Left ventricle myocardium inferior (tissue), 1 donor: ENCODE data around the gene DPY19L1. TPM values are rescaled to one million over a fixed set of nuclear protein-coding genes. Genes with fewer than 3 reads are reported as not detected.
"Not testable (repeated sequence)": the region's sequence is repeated elsewhere in the genome, so short reads cannot be mapped to it uniquely, and the experiment has no call there.

Source experiments
- DNase-seq: peaks from one replicate; pipeline ENCODE4 v3.0.0-alpha.2; 2020
- H3K27ac ChIP-seq: fragments of 200-600 bp; replicated peaks from 2 replicates; pipeline ENCODE4 v1.8.0; 2021
- H3K27me3 ChIP-seq: fragments of 200-600 bp; 2 replicates; pipeline ENCODE4 v1.8.0; 2021; ENCODE audit warnings: low read depth
- H3K36me3 ChIP-seq: fragments of 200-600 bp; 2 replicates; pipeline ENCODE4 v1.8.0; 2021
- H3K4me1 ChIP-seq: fragments of 200-600 bp; 2 replicates; pipeline ENCODE4 v1.8.0; 2021
- H3K4me3 ChIP-seq: fragments of 200-600 bp; 2 replicates; pipeline ENCODE4 v1.8.0; 2021; ENCODE audit warnings: mild to moderate bottlenecking, moderate library complexity
- H3K9me3 ChIP-seq: fragments of 200-600 bp; replicated peaks from 2 replicates; pipeline ENCODE4 v1.8.0; 2021
- CTCF ChIP-seq: fragments of 200-600 bp; IDR thresholded peaks from 2 replicates; pipeline ENCODE4 v1.8.0; 2021; ENCODE audit warnings: antibody characterized with exemption, mild to moderate bottlenecking, borderline replicate concordance
- intact Hi-C: fragments of 100-400 bp; cut with micrococcal nuclease; formaldehyde crosslinking; loops from one replicate; pipeline ENCODE4 v1.11.0; 2022
- total RNA-seq: library from RNA; stranded (reverse); fragmentation: NEBNext Ultra II Directional; extraction: Animal tissue kit (Norgen Biotek cat#: 25700); gene quantifications from one replicate; pipeline ENCODE4 v1.2.1, GENCODE V29; 2021
- donor health status: DM: no; HTN: yes; CAD: no; lungs with severe emphysema.

The DPY19L1 gene
- total RNA-seq, 1 donor from 2014 or later: 28.5 TPM

GRCh38 chr7:34973400-34973760 lies 63.9 kb downstream of the DPY19L1 start:
- DNase-seq: no peak
- peaks cover 17% of the 10 kb centered on the region for H3K36me3 ChIP-seq
- intact Hi-C loops: no loop called here
- no peak overlapping the region for H3K27ac ChIP-seq
- no peaks in the 10 kb centered on the region for H3K27me3 ChIP-seq
- H3K4me1 ChIP-seq: peaks cover 11% of the 10 kb centered on the region
- TF ChIP-seq CTCF: no peak
- no peak overlapping the region for H3K4me3 ChIP-seq
- H3K9me3 ChIP-seq: no peaks in the 10 kb centered on the region

- DNase-seq, H3K4me3 ChIP-seq, H3K9me3 ChIP-seq, H3K27ac ChIP-seq, H3K27me3 ChIP-seq, intact Hi-C loops: not testable (repeated sequence)
- Histone ChIP-seq H3K4me1 (peaks cover 11% of the 10 kb centered on the region), H3K36me3 (peaks cover 17% of the 10 kb centered on the region)
Measured at GRCh38 chr7:34972739-34973399, 64.4 kb downstream of the DPY19L1 start.

- intact Hi-C loops, H3K27ac ChIP-seq, H3K27me3 ChIP-seq, H3K4me3 ChIP-seq, DNase-seq, H3K9me3 ChIP-seq: not testable (repeated sequence)
- H3K4me1 ChIP-seq: peaks cover 11% of the 10 kb centered on the region
- peaks cover 17% of the 10 kb centered on the region for H3K36me3 ChIP-seq
Measured at GRCh38 chr7:34967818-34968217, 69.5 kb downstream of the DPY19L1 start.

GRCh38 chr7:34966504-34966903 lies 70.8 kb downstream of the DPY19L1 start:
- H3K9me3 ChIP-seq, intact Hi-C loops, H3K4me3 ChIP-seq, H3K27me3 ChIP-seq, H3K27ac ChIP-seq, DNase-seq, H3K36me3 ChIP-seq: not testable (repeated sequence)
- H3K4me1 ChIP-seq: peaks cover 11% of the 10 kb centered on the region

GRCh38 chr7:34958021-34958420 lies 79.3 kb downstream of the DPY19L1 start:
- no peak overlapping the region for H3K4me3 ChIP-seq
- no peaks in the 10 kb centered on the region for H3K4me1 ChIP-seq
- intact Hi-C loops: no loop called here
- no peak for DNase-seq
- H3K9me3 ChIP-seq: peaks cover 3% of the 10 kb centered on the region
- no peaks in the 10 kb centered on the region for H3K27me3 ChIP-seq
- no peak for TF ChIP-seq CTCF
- no peak overlapping the region for H3K27ac ChIP-seq
- peaks cover 16% of the 10 kb centered on the region for H3K36me3 ChIP-seq

GRCh38 chr7:34952822-34953221 lies 84.5 kb downstream of the DPY19L1 start:
- no peak for TF ChIP-seq CTCF
- DNase-seq: no peak
- Histone ChIP-seq H3K4me1 (peaks cover 5% of the 10 kb centered on the region), H3K9me3 (no peaks in the 10 kb centered on the region), H3K4me3 (no peak overlapping the region), H3K27me3 (no peaks in the 10 kb centered on the region), H3K27ac (no peak overlapping the region), H3K36me3 (peaks cover 16% of the 10 kb centered on the region)
- intact Hi-C loops: no loop called here

GRCh38 chr7:34949361-34949760 lies 87.9 kb downstream of the DPY19L1 start:
- intact Hi-C loops: no loop called here
- Histone ChIP-seq H3K9me3 (no peaks in the 10 kb centered on the region), H3K36me3 (peaks cover 4% of the 10 kb centered on the region), H3K4me1 (peaks cover 20% of the 10 kb centered on the region), H3K4me3 (no peak overlapping the region), H3K27ac (no peak overlapping the region), H3K27me3 (no peaks in the 10 kb centered on the region)
- no peak for DNase-seq
- no peak for TF ChIP-seq CTCF

- peaks cover 20% of the 10 kb centered on the region for H3K4me1 ChIP-seq
- H3K36me3 ChIP-seq, intact Hi-C loops, DNase-seq, H3K9me3 ChIP-seq, H3K27me3 ChIP-seq: not testable (repeated sequence)
- peak overlapping the region; percentile 18 for H3K4me3 ChIP-seq
- H3K27ac ChIP-seq: peak overlapping the region; percentile 30
Measured at GRCh38 chr7:34947427-34947826, 89.9 kb downstream of the DPY19L1 start.
